Renal cortex interstitium (tissue), 11 donors: Measurements from ENCODE around the gene WFIKKN1. TPM values are rescaled to one million over a fixed set of nuclear protein-coding genes. Genes with fewer than 3 reads are reported as not detected.
"Not testable (repeated sequence)": the region's sequence is repeated elsewhere in the genome, so short reads cannot be mapped to it uniquely, and the experiment has no call there.

Experiments used
- DNase-seq, 11 donors: peaks; one replicate each; pipeline ENCODE4 v3.0.0-alpha.2; 2013; ENCODE audit warnings: low read depth in 9 of 11, low spot score in 4 of 11; ENCODE audit errors: extremely low read depth in 1 of 11
- polyA plus RNA-seq, 3 donors: library from polyadenylated mRNA; unstranded; fragments of 120-200 nt; gene quantifications; one replicate each; pipeline ENCODE4 v1.2.1, GENCODE V29; 2013; ENCODE audit not compliant: insufficient read length in 3 of 3

Gene WFIKKN1
- polyA plus RNA-seq, 3 donors = 1.3 to 2.0 (median 2.0) TPM

GRCh38 chr16:591231-591630, 39.6 kb upstream of the WFIKKN1 start:
- no peak for DNase-seq

DNA sequence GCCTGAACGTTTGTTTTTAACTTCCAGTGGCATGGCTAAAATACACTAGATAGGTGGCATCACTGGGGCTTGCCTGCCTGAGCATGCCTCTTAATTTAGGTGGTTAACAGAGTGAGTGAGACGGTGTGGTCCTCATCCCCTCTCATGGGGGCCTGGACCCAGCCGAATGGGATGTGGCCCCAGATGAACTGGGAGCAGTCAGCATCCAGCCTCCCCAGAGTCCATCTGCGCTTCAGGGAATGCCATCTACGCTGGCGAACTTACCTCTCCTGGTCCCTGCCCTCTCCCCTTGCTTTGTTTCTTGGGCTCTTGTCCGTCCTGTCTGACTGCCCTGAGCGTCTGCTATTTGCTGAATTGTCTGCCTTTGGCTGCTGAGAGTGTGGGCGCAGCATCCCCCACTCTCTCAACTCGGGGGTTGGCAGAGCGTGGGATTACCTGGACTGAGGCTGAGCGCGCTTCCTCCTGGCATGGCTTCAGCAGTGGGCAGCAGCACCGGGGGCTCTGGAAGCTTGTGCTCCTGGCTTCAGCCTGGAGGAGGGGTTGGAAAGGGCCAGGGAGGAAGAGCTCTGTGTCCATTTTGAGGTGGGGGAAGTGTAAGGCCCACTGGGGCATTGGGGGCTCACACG, 38.8 kb upstream of the WFIKKN1 start:
- no peak for DNase-seq

DNA sequence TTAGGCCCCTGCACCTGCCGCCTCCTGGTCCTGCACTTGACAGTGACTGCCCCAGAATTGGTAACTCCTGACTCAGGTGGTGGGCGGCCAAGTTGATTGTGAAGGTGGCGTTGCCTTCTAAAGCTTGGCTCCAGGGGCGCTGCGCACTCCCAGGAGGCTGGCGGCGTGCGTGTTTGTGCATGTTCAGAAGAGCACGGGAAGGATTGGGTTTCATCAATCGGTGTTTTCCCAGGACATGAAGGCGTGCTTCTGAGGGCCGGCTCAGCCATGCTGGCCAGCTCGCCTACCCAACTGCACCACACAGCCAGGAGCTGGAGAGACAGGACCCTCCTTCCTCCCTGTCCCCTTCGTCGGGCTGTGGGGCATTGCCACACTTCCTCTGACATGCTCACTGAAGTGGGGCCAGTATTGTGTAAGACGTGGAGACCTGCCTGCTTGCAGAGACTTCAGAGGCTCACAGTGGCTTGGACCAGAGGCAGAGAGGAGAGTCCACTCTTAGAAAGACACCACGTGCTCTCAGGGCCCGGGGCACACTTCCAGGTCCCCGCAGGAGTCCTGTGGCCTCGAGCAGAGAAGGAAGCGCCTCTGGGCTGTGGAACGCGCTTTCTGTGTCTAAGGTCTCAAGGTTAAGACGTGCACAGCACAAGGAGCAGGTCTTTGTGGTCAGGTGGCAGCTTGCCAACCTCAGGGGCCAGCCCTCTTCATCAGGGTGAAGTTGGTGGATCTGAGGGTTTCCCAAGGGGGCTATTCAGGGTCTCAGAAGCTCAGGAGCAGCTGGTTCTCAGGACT, 38.1 kb upstream of the WFIKKN1 start:
- DNase-seq = no peak

- DNase-seq = no peak
Measured at GRCh38 chr16:593406-593805, 37.4 kb upstream of the WFIKKN1 start.

DNA sequence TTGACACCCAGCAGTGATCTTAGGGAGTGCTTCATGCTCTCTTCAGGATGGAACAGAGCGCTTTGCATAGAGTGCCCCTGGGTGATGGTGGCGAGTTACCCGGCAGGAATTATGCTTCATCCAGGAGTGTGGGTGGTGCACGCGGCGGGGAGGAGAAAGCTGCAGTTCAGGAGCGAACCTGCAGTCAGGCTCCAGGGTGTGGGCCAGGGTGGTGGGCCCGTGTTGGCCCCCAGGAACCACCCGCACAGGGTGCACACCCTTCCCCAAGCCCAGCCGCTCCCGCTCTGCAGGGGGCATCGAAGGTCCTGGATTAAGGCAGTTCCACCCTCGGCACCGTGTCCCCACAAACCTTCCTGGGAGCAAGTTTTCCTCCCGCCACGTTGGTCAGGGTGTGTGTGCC, 37.0 kb upstream of the WFIKKN1 start:
- DNase-seq = no peak

DNA sequence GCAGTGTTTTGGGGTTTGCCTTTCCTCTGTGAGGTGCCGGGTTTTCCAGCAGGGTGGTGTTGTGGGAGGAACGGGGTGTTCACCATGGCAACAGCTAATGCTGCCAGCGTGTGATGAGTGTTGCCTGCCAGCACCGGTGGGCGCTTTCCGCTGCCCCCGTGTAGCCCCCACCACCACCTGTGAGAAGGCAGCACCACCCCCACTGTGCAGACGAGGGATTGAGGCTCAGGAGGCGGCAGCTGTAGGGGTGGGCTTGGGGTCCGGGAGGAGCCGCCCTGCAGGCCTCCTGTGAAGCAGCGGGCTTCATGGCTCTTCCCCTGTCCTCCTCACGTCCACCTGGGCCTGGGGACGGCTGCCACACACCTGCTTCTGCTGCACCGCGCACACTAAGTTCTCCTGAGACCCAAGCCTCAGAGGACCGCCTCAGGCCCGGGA, 35.7 kb upstream of the WFIKKN1 start:
- no peak for DNase-seq

DNA sequence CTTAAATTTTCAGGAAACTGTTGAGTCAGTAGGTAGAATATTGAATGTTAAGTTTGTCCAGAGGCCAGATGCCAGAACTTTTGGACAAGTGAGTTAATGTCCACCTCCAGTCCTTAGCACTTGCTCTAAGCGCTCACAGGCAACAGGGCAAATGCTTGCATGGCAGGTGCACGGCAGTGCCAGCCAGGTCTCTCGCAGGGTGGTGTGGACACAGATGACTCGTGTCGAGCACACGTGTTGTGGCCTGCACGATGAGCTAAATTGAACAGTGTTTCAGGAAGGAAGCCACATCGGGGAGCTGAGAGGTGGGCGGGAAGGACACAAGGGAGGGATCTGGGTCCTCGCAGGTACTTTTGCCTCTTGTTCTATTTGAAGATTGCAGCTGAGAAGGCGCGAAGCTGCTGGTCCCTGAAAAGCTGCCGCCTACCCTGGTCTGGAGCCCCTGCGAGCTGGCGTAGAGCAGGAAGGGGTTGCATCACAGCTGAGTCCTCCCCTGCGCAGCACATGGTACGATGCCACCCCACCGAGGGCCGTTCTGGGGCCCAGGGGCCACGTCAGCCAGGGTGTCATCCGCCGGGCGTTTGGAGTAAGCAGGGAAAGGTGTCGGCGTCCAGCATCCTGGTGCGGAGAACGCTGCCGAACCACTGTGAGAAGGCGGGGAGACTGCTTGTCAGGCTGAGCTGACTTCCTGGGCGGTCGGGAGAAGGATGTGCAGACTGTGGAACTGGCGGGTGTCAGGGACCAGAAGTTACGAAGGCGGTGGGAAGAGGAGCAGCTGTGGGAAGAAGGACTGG, 34.6 kb upstream of the WFIKKN1 start:
- DNase-seq = no peak

DNA sequence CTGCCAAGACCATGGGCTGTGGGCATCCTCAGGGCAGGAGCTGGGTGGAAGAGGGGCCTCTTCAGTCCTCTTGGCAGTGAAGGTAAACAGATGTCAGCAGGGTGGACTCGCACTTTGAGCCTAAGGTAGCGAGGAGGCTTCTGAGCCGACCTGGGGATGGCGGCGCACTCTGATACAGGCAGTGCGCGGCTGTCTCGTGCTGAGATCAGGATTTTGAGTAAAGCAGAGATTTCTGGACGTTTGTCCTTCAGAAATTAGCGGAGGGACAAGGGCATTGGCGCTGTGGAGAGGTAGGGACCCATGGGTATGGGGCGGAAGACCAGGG, 34.1 kb upstream of the WFIKKN1 start:
- no peak for DNase-seq

- not testable (repeated sequence) for DNase-seq
Measured at GRCh38 chr16:597655-598054, 33.1 kb upstream of the WFIKKN1 start.

DNA sequence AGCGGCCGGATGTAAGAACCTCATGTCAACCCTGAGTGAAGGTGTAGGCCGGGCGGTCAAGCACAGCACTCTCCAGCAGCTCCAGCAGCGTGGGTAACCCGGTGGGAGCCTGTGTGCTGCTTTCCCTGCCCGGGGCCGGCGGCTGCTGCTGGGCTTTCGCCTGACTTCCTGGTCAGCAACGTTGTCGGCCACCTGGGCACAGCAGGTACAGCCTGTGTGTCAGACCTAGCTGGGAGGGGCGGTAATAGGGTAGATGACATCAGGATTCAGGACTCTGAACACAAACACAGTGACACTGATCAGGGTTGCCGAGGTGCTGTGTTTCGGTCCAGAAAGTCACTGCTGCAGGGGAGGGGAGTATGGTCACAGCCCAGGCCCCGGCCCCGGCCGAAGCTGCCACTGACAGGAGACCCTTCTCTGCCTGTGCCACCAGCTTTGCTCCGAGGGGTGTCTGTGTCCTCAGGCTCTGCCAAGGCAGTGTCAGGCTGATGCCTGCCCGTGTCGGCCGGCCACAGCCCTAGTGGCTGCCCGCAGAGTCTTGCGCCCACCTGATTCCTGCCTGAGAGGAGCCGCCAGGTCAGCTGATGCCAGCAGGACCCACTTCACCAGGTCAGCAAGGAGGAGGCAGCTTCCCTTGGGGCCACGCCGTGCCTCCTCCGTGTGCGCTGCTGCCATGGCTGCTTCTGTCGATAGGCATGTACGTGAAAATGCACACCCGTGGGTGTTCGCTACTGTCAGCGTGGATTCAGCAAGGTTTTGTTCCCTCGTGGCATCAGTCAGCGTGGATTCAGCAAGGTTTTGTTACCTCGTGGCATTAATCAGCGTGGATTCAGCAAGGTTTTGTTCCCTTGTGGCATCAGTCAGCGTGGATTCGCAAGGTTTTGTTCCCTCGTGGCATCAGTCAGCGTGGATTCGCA, 31.7 kb upstream of the WFIKKN1 start:
- no peak for DNase-seq

GRCh38 chr16:600781-601180, 30.0 kb upstream of the WFIKKN1 start:
- no peak for DNase-seq

DNA sequence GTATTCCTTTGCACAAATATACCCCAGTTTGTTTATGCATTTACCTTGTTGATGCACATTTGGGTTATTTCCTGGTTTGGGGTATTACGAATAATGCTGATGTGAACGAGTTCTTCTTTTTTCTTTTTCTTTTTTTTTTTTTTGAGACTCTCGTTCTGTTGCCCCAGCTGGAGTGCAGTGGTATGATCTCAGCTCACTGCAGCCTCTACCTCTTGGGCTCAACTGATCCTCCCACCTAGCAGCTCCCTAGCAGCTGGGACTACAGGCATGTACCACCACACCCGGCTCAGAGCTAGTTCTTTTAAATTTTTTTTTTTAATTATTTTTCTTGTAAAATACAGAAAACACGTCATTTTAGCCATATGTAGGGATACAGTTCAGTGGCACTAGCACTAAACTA, 26.9 kb upstream of the WFIKKN1 start:
- DNase-seq = no peak

- no peak for DNase-seq
Measured at GRCh38 chr16:606656-607307, 24.0 kb upstream of the WFIKKN1 start.

- no peak for DNase-seq
Measured at GRCh38 chr16:608019-608418, 22.8 kb upstream of the WFIKKN1 start.

DNA sequence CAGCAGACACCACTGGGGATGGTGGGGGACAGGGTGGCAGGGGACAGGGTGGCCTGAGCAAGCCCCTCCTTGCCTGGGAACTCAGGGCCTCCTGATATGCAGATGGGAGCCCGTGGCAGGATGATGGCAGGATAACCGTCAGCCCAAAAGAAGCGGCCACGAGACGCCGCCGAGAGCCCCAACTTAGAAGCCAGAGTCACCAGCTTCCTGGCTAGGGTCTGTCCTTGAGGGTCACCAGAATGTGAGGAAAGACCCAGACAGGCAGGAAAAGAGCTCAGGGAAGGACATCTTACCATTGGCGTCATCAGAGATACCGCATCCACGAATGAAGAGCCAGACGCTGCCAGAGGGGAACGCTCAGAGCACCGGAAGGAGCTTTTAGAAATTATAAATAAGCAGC, 21.5 kb upstream of the WFIKKN1 start:
- no peak for DNase-seq

- no peak for DNase-seq
Measured at GRCh38 chr16:609984-610383, 20.8 kb upstream of the WFIKKN1 start.

- no peak for DNase-seq
Measured at GRCh38 chr16:610513-611381, 20.0 kb upstream of the WFIKKN1 start.

- no peak for DNase-seq
Measured at GRCh38 chr16:615122-615521, 15.7 kb upstream of the WFIKKN1 start.
